HTERT RPE-1 (cell line): ENCODE measurements around the gene PLPPR1.
"Not testable (repeated sequence)": the region's sequence is repeated elsewhere in the genome, so short reads cannot be mapped to it uniquely, and the experiment has no call there.

ENCODE experiments used
- in situ Hi-C: fragments of 300-500 bp; cut with MboI; formaldehyde crosslinking; loops from 4 replicates; pipeline ENCODE4 v1.14.3; 2020; ENCODE audit warnings: low sequenced_read_pairs

The PLPPR1 gene

DNA sequence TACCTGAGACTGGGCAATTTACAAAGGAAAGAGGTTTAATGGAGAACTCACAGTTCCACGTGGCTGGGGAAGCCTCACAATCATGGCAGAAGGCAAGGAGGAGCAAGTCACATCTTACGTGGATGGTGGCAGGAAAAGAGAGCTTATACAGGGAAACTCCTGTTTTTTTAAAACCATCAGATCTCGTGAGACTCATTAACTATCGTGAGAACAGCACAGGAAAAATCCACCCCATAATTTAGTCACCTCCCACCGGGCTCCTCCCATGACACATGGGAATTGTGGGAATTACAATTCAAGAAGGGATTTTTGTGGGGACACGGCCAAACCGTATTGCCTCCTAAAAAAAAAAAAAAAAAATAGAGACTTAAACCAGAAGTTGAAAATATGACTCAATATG is 11.1 kb downstream of the PLPPR1 start:
- in situ Hi-C loops: not testable (repeated sequence)

DNA sequence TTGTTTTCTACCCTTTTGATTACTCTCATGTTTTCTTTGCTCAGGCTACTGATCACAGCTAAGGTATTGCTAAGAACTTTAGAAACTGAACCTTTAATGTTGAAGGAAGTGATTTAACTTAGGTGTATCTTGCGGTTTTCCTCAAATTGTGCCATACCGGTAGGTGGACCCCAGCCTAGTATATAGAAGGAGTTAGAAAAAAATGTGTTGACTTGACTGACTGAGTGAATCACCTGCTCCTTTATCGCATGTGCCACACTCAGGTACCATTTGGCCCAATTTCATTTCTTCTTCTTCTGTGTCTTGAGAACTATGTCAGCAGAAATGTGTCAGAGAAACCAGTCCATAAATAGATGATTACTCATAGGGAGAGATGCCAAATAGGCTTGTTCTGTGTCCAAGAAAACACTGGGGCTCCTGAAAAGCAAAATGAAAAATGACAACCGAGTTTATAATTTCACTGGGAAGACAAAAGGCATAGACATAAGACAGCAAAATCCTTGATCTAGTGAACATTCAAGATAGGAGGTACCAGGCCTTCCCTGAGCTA is 19.4 kb downstream of the PLPPR1 start:
- in situ Hi-C loops: no loop called here

DNA sequence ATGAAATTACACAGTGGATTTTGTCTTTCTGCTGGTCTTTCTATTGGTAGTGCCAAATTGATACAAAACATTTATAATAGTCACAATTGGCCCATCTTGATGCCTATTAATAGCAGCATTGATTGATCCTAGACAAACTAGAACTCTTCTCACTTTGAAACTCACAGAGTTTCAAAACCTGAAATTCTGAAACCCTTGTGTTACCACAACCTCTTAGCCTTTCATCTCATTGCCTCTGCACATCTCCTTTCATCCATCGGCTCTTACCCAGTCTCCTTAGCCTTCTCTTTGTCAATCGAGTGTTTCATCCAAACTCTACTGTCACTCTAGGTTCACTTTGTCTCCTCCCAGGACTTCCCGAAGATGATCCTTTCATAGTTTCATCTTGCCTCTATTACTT is 22.1 kb downstream of the PLPPR1 start:
- in situ Hi-C loops: no loop called here

DNA sequence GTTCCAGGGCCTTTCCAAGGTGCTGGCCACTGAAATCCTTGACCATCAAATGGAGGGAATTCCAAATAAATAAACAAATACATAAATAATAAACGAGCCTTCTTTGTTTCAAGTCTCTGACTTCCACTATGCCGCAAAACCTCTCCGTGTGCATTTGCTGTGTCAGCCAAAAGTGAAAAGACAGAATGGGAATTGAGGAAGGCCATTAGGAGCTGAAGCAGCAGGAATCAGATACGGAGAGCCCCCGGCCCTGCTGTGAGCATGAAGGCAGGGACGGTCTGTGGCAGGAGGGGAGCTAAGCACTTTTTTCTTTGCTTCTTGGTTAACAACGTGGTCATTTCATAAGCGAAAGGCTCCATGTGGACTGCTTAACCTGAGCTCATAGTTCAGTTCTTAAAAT is 26.1 kb downstream of the PLPPR1 start:
- in situ Hi-C loops: no loop called here

DNA sequence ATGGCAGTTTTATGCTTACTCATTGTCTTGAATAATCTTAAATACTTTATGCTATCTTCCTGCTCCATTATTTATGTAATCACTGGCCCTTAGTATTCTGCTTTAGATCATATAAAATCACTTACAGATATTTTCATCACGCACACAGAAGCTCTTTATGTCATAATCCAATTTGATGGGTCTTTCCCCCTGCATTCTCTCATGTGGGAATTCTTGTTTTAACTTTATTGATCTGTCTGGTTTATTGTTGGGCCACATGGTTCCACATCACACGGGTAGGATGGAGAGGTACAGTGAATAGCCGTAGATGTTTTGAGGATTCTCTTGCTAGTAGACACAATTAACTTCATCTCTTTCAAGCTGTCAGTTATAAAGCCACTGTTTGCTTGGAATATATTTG is 27.0 kb downstream of the PLPPR1 start:
- in situ Hi-C loops: no loop called here

DNA sequence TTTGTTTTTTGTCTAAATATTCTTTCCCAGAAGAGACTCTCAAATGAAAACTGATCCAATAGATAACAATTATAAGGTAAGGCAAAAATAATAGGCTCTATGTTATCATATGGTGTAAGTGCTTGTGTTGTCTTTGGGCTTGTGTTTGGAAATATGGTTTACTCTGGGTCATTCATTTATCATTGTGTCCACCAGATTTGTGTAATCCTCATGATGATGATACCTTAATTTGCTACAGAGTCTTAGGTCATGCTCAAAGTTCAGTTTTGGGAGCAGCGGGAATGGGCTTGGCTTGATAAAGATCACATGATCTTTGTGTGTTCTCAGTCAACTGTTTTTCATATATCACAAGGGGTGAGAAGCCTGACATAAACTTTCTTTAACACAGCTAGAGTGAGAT is 34.2 kb downstream of the PLPPR1 start:
- in situ Hi-C loops: no loop called here

DNA sequence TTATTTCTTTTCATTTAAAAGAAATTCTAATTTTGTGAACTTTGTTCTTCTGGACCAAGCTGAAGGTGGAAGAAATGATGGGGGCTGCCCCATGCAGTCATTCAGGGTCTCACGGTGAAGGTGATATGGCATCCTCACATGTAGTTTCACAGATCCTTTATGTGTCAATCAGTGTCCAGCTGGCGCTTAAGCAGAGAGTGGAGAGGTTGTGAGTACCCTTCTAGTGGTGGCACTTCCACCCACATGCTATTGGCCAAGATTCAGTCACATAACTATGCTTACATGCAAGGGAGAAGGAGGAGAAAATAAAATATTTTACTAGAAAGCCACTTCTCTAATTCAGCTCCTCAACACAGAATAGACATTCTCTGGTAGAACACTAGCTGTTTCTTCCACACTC is 34.7 kb downstream of the PLPPR1 start:
- in situ Hi-C loops: no loop called here

DNA sequence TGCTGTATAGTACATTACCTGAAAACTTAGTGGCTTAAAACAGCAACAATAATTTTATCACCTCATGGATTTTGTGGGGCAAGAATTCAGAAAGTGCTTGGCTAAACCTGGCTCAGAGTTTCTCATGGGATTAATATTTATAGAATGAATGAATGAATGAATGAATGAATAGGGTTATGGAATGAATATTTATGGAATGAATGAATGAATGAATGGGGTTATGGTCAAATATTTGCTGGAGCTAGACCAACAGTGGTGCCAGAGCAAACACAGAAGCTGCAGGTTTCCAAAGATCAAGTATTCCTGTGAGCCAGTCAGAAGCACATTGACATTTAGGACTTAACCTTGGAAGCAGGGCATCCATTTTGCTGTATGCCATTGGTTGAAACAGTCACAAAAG is 35.7 kb downstream of the PLPPR1 start:
- in situ Hi-C loops: no loop called here

DNA sequence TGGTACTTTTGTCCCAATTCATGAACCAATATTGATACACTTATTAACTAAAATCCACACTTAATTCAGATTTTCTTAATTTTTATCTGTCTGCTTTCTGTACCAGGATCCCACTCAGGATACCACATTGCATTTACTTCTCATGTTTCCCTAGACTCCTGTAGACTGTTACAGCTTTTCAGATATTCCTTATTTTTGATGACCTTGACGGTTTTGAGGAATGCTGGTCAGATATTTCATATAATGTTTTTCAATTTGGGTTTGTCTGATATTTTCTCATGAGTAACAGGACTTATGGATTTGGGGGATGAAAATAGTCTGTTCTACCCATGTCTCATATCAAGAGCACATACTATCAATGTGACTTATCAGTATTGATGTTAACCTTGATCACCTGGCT is 37.4 kb downstream of the PLPPR1 start:
- in situ Hi-C loops: no loop called here

DNA sequence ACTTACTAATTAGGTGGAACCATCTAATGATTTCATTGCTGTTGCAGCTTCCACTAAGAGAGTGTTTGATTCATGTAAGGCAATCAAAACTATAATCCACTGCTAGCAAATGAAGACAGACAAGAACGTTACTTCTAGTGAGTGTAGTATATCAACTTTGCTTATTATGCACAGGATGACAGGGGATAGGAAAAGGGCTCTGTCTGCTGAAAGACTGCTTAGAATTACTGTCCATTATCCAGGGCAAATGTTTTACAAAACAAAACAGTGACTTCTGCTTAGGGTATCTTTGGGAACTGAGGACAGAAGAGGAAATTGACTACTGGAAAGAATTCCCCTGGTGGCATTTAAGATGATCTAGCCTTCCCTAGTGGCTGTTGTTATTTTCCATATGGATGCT is 40.2 kb downstream of the PLPPR1 start:
- in situ Hi-C loops: no loop called here

DNA sequence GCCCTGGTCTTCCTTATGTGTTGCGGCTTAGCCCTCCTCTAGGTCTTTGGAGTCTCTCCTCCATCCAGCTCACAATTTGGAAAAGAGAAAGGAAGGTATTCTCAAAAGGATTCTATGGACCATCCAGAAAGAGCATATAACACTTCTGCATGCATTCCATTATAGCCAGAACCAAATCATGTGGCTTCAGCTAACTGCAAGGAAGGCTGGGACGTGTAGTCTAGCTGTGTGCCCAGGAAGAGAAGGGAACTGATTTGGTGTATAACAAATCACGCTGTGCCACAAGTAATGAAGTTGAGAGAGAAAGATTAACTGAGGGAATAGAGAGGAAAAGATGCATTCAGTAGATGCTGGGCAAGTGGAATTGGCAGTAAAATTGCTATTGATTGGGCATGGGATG is 43.7 kb downstream of the PLPPR1 start:
- in situ Hi-C loops: no loop called here

DNA sequence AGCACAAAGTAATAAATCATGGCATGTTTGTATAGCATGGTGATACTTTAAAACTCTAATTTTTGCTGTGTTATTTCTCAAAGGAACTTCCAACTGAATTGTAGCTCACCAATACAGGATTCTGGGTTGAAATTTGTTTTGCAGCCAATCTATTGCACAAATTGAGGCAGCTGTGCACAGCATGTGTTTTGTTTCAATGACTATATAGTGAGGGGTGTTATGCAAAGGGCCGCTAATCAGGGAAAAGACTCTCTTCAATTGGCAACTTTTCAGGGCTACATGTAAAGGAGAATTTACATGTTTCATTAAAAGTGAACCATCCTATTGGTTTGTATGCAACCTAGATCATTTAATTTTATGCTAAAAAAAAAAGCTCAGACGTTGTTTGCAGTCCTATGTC is 44.6 kb downstream of the PLPPR1 start:
- in situ Hi-C loops: no loop called here

DNA sequence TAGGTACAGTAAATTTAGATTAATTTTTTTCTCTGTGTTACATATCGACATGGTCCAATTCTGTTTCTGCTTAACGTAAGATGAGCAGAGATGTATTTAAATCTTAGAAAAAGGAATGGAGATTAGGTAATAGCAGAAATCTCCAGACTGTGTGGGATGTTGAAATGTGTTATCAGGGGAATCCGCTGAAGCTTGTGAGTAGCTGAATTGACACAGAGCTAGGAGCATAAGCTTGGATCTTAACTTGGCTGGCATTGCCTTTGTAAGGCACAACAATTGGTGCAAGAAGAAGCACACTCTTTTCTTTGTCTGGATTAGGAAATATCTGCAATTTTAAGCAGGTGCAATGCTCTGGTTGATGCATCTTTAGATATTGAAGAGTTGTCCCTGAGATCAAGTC is 53.1 kb downstream of the PLPPR1 start:
- in situ Hi-C loops: no loop called here

DNA sequence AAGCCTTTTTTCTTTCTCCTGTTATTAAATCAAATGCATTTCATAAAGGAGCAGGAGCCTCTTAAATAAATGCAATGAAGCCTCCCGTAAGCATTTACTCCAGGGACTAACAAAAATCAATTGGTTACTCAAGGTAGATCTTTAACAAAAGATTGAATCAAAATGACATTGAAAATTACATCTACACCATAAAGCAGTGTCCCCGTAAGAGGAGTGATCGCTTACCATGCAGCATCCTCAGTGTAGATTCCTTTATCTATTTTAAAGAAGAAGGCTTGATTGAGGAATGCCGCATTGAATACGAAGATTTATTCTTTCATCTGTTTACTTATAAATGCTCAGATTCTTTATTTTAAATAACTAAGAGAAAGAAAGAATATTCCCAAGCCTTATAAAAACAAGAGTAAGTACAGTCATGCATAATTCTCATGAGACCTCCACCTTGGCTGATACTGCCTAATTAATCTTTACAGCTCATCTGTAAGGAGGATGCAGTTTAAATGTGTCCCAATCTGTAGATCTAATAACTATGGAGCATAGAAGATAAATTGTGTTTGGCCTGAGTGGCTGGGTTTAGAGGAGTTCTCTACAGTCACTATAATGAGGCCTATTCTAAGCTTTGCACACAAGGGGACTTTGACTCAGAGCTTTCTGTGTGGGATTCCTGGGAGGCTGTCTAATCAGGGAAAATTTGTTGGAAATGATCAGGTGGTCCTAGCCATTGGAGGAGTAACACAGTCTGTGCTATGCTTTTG is 55.1 kb downstream of the PLPPR1 start:
- in situ Hi-C loops: no loop called here

DNA sequence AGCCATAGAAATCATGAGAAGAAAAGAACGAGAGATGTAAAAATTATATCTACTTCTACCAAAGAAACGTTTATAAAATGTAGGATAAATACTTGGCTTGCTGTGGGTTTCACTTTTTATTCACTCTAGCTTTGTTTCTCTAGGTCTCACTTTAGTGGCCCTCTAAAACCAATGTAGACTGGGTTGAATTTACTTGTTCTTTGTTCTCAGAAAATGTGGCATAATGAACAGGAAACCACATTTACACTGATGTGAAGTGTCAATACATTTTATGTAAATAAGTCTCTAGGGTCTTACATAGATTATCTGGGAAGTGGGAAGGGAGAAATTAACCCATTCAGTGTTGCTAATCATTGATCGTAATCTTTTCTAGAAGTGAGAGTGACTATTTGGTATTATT is 58.9 kb downstream of the PLPPR1 start:
- in situ Hi-C loops: no loop called here

DNA sequence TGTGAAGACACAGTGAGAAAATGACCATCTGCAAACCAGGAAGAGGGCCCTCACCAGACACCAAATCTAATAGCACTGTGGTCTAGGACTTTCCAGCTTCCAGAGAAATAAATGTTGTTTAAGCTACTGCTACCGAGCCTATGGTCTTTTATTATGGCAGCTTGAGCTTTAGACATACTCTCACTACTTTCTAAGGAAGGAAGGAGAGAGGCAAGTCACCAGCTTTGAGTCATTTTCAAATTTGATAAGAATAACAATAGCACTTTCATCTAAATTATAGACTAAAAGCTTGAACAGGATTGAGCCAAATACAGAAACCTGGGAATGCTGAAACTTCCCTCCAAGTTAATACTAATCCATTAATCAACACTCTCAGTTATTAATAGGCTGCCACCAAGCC is 64.4 kb downstream of the PLPPR1 start:
- in situ Hi-C loops: no loop called here

DNA sequence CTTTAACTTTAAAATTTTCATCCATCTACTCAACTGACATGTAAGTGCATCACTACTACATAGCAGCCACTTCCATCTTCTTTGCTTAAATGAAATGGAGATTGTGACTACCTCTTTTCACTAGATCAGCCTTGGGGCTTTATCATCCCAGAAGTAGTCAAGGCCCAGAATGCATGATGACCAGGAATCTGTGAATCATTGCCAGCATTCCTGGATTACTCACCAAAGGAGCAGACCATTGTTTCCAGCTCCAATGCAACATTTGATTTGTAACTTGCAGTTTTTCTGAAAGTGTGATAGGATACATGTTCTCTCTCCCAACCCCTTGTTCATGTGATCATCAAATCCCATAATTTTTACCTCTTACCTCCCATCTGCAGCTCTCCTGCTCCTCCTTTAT is 65.1 kb downstream of the PLPPR1 start:
- in situ Hi-C loops: no loop called here

DNA sequence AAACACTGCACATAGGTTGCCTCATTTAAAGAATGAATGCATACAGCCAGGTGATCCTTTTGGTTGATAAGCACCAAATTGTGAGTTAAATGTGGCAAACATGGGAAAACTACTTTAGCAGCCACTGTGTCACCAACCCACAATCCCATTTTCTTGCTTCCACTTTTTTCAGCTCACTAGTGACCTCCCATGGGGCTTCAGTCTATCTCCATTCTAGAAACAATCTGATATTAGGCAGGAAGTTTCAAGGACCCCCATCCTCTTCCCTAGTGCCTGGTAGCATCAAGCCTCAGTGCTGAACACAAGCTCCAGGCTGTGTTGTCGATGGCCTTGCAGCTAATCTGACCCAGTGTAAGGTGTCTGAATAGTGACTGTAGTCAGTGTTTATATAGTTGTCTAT is 66.2 kb downstream of the PLPPR1 start:
- in situ Hi-C loops: no loop called here

DNA sequence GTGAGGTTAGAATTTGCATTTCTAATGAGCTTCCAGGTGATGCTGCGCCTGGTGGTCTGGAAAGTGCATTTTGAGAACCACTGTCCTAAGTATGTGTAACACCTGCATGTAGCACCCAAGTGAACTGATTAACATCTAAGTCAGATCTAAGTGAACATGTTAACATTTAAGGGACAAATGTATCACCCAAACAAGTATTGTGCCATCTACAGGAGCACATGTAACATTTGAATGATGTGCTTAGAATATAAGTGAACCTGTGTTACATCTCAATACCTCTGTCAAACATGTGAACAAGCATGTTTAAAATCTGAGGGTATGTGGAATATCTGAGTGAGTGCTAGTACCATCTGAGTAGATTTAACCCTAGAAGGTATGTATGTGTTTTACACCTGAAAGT is 68.7 kb downstream of the PLPPR1 start:
- in situ Hi-C loops: no loop called here

DNA sequence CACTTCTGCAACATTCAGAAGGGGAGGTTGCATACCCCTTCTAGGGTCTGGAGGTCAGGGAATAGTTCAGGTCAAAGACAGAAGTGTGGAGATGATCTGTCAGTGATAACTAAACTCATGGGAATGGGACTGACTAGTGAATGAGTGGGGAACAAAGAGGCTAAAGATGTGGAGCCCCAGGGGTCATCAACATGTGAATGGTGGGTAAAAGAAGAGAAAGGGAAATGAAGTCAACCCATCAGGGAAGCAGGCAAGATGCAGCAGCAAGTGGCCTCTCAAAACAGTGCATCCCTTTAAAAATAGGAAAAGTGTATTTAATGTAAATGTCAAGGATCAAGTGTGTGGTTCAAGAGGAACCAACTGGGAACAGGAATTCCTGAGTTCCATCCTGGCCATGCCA is 69.9 kb downstream of the PLPPR1 start:
- in situ Hi-C loops: no loop called here

DNA sequence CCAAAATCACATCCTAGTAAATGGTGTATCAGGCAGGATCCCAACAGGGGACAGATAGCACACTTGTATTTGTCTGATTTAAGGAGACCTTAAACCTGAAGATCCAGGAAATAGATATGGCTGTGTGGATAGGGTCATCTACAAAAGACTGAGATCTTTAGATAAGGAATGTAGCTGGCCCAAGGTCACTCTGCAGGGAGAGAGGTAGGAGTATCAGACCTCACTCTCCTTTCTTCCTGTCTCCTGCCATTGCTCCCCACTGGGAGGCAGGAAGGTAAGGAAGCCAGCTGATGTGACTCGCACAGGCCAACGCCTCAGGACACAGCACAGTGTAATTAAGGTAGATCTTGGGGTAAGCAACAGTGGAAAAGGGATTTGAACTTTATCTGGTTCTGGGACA is 85.8 kb downstream of the PLPPR1 start:
- in situ Hi-C loops: no loop called here

DNA sequence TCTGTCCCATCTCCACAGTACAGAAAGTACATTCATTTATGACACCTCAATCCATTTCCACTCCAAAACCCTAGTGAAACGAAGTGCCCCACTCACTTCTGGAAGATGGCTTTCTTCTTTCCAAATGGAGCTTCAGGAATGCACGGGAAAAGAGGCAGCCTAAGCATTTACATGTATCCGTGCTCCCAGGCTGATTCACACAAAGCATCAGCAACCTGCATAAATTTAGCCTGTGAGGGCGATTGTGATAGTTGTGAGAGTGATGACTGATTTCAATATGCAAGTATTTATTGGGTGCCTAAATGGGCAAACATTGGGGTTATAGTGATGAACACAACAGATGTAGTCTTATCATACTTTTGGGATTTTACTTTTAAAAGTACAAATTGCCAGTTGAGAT is 86.6 kb downstream of the PLPPR1 start:
- in situ Hi-C loops: no loop called here

DNA sequence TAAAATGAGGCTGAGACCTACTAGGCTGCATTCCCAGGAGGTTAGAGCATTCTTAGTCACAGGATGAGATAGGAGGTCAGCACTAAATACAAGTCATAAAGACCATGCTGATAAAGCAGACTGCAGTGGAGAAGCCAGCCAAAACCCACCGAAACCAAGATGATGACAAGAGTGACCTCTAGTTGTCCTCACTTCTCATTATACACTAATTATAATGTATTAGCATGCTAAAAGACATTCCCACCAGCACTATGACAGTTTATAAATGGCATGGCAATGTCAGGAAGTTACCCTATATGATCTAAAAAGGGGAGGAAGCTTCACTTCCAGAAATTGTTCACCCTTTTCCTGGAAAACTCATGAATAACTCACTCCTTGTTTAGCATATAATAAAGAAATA is 88.6 kb downstream of the PLPPR1 start:
- in situ Hi-C loops: no loop called here
